ENCODE results near the gene KRT85.

Gene KRT85

DNA sequence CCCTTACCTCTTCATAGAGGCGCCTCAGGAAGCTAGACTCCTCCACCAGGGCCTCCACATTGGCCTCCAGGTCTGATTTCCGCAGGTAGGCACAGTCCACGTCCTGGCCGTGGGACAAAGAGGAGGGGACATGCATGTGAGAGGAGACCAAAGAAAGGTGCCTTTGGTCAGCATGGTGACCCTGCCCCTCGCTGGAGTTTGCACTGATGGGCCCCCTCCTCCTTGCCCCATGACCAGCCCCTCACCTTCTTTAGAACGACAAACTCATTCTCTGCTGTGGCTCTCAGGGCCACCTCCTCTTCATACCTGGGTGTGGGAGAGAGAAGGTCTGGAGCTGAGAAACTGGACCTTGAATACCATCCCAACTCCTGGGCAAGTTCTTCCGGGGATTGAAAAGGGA, 3.2 kb downstream of the KRT85 start:
- no peak for DNase-seq

DNA sequence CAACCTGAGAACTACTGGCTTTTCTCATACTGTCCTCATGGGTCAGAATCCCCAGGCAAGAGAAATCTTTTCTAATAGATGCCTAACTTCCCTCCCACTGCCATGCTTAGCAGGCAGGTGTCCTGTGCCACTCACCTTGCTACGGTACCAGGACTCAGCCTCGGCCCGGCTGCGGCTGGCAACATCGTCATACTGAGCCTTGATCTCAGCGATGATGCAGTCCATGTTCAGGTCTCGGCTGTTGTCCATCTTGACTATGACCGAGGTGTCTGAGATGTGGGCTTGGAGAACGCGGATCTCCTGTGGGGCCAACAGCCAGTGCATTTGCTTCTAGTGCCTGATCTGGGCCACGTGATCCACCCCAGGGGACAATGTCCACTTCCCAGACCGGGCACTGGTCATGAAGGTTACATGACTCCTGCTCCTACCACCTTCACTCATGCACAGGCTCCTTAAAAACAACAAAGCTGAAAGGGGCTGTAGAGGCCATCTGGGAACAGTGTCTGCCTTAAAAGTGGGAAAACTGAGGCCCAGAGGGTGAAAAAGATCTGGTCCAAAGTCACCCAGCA, 4.1 kb downstream of the KRT85 start:
- no peak for DNase-seq

DNA sequence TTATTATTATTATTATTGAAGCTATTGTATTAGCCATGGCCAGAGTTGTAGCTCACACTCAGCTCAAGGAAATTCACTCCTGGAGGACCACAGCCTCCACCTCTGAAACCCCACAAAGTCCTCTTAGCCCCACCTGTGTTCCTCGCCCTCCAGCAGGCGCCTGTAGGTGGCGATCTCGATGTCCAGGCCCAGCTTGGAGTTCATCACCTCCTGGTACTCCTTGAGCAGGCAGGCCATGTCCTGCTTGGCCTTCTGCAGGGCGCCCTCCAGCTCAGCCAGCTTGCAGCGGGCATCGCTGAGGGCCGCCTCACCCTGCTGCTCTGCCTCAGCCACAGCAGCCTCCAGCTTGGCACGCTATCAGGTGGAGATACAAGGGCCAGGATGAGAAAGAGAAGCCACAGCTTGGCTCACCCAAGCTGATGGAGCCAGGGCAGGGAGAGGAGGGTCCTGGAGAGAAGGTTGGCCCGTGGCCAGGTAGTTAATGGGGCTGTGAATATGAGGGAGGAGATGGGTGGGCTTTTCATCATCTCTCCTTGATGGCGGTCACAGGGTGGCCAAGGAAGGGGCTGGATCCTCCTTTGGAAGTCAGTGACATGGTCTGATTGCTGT, 5.1 kb downstream of the KRT85 start:
- DNase-seq, result peak; percentile 6

DNA sequence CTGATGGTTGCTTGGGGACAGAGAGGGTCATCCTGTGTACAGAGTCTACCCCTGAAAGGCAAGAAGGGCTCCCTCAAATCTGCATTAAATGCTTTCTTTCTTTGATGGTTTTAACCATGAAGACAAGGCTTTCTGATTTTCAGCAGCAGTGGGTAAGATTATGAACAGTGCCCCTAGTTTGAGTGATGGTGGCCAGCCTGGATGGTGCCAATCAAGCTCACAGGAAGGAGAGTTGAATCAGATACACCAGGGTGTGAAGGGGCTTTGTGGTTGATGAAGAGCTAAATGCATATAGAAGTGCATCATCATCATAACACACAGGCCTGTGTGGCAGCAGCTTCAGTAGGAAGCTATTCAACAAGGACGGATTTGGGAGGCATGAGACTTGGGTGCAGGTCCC, 5.7 kb downstream of the KRT85 start:
- DNase-seq, result no peak

DNA sequence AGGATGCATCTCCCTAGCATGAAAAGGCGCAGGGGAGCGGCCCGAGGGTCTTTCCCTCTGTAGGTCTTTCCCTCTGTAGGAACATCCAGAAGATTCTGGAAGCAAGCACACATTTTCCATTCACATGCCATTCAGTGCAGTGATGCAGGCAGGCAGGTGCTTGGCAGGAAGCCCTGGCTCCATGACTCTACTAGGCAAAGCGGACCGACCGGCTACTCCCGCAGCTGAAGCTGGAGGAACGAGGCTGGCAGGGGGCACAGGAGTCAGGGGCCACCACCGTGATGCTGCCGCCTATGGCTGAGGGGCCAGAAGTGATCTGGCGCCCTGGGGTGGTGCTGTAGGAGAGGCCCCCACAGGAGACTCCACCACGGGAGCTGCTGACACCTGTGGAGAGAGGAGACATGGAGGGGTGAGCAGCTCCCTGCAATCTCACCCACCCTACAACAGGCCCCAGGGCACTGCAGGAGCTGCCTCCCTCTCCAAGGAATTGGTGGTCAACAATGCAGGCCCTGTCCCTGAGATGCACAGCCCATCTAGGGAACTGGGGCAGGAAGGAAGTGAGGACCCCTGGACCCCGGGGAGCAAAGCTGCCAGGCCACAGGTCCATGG, 6.5 kb downstream of the KRT85 start:
- no peak for DNase-seq

DNA sequence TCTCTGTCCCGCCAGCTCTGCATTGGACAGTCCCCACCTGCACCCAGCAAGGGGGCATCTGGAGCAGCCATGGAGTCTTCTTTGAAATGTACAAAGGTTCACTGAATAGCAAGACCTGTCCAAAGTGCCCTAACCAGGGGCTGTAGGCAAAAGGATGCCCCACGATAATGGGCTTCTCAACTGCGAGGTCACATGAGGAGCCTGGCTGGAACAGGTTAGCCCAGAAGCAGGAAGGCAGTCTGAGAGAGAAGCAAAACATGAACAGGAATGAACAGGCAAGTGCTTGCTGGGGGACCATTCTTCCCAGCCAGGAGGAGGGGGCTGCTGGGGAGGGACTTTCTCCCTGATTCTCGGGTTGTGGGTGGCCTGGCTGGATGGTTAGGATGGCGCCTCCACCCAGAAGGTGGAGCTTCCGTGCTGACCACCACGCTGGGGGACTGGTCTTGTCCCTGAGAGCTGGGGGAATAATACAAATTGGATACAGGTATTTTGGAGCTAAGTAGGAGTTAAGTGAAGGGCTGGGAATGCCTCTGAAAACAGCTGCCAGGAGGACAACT, 7.1 kb downstream of the KRT85 start:
- DNase-seq, result no peak

DNA sequence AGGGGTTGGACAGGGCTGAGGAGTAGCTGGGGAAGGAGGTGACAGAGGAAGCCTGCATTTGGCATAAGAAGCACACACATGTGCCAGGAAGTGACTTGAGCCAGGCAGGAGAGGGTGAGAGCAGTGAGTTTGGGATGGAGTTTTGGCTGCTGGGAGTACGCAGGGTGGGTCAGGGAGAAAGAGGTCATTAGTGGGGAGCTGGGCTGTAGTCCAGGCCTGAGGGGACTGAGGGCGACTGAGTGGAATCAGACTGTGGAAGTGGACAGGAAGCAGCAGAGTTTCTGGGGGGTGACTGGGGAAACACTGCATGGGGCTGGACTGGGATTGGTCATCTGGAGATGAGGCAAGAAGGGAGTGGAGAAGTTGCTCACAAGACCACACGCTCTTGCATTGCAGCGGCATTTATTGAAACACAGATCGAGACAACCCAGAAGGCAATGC, 7.6 kb downstream of the KRT85 start:
- no peak for DNase-seq

DNA sequence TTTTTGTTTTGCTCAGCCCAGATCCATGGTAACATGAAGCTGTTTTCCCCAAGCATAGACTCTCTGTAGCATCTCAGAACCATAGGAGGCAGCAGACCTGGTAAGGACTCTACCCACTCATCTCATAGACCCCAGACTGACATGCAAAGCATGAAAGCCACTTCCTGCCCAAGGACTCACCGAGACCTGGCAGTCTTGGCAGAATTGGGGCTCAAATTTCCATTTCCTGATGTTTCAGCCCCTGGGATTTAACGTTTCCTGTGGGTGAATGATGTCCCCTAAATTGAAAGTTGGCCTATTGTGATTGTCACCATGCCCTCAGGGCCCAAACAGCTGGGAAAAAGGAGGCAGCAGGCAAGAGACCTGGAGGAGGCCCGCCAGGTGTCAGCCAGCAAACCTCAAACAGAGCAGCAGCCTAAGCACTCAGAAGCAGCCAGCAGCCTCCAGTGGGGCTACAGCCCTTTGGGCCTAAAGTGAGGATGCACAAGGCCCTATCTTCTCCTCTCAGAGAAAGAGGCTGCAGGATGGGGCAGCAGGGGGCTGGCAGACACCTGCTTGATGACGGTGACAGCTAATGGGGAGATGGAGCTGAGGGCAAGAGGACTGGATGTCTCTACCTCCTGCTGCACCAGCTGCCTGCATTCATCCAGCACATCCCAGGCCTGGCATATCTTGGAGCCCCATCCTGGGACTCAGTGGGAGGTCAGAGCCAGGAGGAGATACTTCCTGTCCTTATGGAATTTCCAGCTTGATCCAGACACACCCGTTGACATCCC, 8.5 kb downstream of the KRT85 start:
- DNase-seq, result no peak

DNA sequence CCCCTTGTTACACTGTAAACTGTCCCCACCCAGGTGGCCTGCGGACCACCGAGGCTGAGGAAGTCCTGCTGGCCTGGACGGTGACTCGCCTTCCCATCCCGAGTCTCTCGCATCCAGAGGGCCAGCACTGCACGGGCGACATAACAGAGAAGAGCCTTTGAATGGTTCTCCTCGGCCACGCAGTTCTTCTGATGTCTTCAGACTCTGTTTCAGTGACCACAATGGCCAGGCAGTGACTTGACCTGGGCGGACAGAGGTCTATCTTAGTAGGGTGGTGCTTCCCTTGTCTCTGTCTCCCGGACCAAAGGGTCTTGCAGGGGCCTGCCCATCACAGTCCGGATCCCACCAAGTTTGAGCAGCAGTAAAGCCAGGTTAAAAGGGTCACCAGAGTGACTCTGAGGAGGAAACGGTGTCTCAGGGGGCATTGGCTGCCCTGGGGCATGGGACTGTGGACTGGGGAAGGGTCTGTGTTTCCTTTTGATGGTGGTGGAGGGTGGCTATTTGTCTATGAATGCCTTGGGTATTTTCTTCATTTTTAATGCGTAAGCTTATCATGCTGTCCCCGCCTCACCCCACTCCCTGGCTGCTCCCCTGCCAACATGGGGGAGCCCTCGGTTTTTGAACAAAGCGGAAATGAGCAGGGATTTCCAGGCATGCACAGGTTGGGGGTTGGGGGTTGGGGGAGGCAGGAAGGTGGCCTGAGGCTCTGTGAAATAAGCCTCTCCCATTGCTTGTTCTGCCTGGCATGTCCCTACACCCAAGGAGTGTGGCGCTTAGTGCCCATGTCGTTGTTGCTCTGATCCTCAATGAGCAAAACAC, 10.3 kb downstream of the KRT85 start:
- DNase-seq, result no peak

DNA sequence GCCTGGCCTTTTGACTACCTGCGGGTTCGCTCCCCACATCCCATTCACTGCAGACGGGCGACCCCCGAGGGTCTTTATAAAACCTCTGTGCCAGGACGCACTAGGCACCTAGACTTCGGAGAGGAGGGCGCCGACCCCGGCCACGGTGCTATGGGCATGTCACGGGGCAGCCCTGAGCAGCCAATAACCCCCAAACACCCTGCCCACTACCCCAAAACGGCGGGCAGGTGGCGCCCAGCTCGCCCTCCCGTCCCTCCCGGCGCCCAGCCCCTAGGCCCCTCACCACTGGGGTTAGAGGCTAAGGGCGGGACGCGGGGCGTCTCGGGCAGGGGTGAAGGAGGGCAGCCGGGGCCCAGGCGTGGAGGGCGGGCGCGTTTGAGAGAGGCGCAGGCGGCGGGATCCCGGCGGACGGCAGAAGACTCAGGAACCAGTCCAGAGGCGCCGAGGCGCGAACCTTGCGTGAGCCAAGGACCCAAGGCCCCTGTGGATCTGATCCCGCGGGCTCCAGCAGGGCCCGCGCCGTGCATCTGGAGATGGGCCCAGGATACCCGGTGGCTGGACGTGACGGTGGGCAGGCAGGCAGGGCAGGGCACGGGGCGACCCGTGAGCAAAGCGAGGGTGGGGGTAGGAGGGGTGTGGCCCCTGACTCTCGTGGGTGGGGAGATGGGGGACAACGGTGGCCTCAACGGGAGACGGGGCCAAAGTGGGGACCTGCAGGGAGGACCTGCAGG, 11.1 kb downstream of the KRT85 start:
- no peak for DNase-seq

DNA sequence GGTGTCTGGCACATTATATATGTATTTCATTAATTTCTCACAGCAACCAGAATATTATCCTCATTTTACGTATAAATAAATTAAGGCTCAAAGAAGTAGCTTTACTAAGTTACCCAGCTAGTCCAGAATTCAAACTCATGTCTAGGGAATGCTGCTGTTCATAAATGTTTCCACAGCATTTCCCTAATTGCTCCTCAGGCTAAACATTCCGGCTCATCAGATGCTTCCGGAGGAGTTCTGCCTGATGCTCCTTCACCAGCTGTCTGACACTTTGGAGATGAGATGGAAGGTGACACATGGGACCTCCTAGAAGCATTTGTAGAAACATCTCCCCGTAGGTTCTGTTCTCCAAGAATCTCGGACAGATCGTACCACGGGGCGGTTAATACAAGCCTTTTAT, 12.1 kb downstream of the KRT85 start:
- DNase-seq, result no peak

DNA sequence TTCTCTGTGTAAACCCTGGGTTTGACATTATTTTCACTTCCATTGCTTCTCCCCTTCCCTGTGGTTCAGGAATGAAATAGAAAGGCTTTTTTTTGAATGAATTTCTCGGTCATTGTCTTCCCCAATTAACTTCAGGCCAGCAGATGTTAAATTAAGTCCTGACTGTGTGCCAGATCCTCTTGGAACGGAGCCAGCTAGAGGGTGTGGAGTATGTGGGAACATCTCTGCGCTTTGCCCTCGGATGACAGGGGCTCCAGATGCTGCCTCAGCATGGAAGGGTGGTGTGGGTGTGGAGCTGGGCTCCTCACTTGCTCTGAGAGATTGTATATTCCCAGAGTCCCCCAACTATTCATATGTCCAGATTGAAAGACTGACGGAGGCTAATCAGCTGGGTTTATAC, 13.1 kb downstream of the KRT85 start:
- no peak for DNase-seq

DNA sequence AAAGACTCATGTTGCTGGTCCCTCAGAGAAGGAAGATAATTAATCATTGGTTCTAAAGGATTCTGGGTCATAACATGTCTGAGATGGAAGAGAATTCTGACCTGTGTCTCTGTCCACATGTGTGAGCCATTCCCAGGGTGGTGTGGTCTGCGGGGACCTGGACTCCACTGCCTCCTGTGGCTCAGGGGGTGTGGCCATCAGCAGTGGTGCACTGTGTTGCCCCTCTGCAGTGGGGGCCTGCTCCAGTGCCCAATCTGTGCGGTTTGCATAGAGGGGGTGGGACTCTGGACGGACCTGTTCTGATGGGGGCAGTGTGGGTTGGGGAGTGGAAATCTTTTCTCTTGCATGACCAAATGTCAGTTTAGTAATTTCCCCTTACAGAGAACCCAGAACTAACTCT, 13.5 kb downstream of the KRT85 start:
- DNase-seq, result no peak

DNA sequence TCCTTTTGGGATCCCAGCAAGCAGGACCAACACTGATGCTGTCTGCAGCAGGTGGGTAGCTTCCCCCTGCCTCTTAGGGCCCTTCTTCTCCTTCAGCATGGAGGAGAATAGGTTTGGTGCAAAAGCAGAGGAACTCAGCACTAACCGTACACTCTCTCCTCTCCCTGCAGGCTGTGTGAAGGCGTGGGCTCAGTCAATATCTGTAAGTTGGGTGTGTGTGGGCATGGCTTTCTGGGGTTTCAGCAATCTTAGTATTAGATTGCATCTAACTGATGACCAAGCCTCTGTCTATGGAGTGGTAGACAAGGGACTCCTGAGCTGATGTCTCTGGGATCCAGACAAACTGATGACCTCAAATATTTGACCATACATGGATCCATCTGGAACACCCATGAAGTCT, 14.3 kb downstream of the KRT85 start:
- DNase-seq, result no peak

DNA sequence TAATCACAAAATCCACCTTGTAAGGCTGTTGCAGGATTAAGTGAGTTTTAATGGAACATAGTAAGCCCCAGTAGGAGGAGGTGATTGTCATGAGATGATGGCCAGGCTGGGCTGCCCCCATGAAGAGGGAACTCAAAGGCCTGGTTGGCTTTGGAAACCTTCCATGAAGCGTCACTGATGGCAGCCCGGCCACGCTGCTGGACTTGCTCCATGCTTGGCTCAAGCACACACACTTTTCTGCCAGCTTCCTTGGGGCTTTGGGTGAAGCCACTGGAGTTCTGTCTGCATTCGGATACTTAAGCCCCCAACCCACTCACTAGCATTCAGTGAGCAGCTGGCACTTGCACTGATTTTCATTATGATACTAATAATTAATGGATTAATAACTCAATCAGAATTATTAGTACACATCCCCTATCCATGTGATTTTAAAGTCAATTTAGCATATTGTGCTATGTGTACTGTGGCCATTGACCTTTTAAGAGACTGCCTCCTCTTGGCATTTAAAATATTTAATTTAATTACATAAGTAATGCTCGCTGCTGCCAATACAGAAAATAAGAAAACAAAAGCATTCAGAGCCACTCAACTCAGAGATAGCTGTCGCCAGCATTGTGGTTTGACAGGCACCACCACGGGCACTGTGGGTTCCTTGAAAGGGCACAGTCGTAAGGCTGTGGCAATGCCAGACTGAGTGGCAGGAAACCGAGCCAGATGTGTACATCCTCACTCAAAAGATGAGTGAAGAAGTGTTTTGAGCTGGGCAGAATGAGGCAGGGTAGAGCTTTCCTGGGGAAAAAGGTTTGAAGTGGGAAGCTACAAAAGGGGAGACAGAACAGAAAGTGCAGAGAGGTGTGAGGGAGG, 15.9 kb downstream of the KRT85 start:
- DNase-seq, result no peak

DNA sequence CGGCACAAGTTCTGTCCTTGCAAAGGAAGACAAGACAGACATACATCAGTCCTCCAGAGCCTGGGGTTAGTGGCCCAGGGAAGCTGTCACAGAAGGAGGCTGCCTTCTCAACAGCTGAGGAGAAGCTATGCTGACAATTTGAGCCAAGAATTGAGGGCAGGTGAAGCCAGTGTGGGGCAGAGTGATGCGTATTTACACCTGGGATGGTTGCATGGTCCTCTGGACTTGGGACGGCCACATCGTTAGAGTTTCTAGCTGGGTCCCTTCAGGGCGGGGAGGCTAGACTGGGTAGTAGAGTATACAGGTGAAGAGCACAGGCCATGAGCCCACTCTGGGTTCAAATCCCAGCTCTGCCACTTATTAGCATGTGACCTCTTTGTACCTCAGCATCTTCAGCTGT, 16.5 kb downstream of the KRT85 start:
- no peak for DNase-seq

DNA sequence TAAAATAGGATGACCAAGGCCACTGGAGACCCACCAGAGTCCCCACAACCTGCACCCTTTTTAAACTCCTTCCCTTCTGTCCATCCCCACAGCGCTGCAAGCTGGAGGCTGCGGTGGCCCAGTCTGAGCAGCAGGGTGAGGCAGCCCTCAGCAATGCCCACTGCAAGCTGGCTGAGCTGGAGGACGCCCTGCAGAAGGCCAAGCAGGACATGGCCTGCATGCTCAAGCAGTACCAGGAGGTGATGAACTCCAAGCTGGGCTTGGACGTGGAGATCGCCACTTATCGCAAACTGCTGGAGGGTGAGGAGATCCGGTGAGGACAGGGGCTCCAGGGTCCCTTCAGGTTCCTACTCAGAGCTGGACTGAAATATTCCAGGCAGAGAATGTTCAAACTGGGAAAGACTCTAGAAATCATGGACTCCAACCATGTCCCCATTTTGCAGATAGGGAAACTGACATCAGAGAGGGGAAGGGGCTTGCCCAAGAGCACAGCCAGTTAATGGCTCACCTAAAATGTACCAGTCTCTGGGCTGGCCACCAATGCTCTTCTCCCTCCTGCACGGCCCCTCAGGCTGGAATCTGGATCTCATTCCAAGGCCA, 17.2 kb downstream of the KRT85 start:
- no peak for DNase-seq

DNA sequence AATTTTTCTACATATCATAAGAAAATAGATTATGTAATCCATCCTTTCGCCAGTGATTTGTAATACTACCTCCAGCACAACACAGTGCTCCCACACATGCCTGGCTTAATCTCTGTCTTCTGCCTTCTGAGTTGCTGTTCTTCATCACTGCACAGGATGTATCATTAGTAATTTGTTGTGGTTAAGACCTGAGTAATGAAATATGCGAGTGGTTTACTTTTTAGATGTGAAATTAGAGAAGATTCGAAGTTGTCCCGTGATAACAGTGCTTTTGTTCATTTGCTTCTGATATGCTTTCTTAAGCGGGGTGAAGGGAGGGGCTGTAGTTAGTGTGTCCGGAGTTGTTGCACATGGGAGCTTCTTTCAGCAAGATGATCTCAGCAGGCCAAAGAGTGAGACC, 18.1 kb downstream of the KRT85 start:
- DNase-seq, result no peak

DNA sequence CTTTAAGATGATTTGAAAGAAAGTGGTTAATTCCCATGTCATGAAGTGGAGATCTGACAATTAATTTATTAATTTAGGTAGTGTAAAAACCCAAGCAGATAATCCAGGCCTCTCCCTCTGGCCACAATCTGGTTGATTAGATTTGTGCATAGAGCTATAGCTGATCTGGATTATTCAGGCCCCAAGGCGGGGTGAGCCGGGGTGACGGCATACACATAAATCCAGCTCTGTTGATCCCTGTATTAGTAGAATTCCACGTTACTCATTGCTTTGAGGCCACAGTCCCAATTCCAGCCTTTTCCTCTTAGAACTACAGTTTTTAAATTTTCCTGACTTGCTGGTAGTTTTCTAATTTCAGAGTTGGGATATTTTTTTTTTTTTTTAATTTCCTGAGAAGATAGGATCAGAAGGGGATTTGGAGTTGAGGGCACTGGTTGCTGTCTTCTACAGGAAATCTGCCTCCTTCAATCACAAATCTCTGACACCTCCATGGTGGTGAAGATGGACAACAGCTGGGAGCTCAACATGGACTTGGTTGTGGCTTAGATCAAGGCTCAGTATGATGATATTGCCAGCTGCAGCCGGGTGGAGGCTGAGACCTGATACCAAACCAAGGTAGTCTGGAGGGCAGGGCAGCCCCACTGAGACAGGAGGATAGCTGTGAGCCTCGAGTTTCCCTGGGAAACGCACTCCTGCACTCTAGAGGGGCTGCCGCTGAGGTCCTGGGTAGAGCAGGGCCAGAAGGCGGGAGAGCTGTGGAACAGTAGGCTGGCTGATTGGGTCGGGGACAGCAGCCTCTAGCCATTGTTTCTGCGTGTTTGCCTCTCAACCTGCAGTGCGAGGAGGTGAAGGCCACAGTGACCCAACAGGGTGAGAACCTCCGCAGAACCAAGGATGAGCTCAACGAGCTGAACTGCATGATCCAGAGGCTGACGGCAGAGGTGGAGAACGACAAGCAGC, 19.4 kb downstream of the KRT85 start:
- no peak for DNase-seq
